Measurements from ENCODE around the gene EPN2. TPM values are rescaled to one million over a fixed set of nuclear protein-coding genes. Genes with fewer than 3 reads are reported as not detected.

The EPN2 gene
- total RNA-seq, 1 experiment from 2014 or later = 31.3 TPM

- TSS peak; percentile 38 for BruUV-seq (replicated peaks)
- no peaks in the 10 kb centered on the region for H3K9me3 Mint-ChIP-seq (ENCODE audit: low read depth, unreplicated experiment)
- CTCF ChIA-PET = no interaction called here
- H3K4me1 Mint-ChIP-seq (ENCODE audit: low read depth, unreplicated experiment) = no peaks in the 10 kb centered on the region
- no peaks in the 10 kb centered on the region for H3K27me3 Mint-ChIP-seq (ENCODE audit: unreplicated experiment)
- H3K4me3 Mint-ChIP-seq (ENCODE audit: low read depth, unreplicated experiment) = peak overlapping the region; percentile 92
- no peak overlapping the region for H3K27ac Mint-ChIP-seq (ENCODE audit: unreplicated experiment)
- DNase-seq = no peak
- TF ChIP-seq CTCF (IDR thresholded peaks at IDR 0.05; ENCODE audit: unreplicated experiment) = no peak
- intact Hi-C loops (cut with micrococcal nuclease; ENCODE audit: unreplicated experiment) = no loop called here
- peaks cover 42% of the 10 kb centered on the region for H3K36me3 Mint-ChIP-seq (ENCODE audit: insufficient read depth, unreplicated experiment)
Measured at GRCh38 chr17:19379361-19380065, 142.3 kb downstream of the EPN2 start.

DNA sequence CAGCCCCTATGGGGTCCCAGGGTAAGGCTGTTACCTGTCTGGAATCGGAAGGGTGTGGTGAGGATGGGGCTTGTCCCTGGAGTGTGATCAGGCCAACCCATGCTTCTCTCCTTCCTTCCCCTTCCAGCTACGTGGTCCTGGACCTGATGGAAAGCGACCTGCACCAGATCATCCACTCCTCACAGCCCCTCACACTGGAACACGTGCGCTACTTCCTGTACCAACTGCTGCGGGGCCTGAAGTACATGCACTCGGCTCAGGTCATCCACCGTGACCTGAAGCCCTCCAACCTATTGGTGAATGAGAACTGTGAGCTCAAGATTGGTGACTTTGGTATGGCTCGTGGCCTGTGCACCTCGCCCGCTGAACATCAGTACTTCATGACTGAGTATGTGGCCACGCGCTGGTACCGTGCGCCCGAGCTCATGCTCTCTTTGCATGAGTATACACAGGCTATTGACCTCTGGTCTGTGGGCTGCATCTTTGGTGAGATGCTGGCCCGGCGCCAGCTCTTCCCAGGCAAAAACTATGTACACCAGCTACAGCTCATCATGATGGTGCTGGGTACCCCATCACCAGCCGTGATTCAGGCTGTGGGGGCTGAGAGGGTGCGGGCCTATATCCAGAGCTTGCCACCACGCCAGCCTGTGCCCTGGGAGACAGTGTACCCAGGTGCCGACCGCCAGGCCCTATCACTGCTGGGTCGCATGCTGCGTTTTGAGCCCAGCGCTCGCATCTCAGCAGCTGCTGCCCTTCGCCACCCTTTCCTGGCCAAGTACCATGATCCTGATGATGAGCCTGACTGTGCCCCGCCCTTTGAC, 143.5 kb downstream of the EPN2 start:
- no peaks in the 10 kb centered on the region for H3K27me3 Mint-ChIP-seq (ENCODE audit: unreplicated experiment)
- peaks cover 42% of the 10 kb centered on the region for H3K36me3 Mint-ChIP-seq (ENCODE audit: insufficient read depth, unreplicated experiment)
- no peak overlapping the region for H3K27ac Mint-ChIP-seq (ENCODE audit: unreplicated experiment)
- intact Hi-C loops (cut with micrococcal nuclease; ENCODE audit: unreplicated experiment) = no loop called here
- BruUV-seq (replicated peaks) = no TSS peak
- DNase-seq = no peak
- CTCF ChIA-PET = no interaction called here
- no peaks in the 10 kb centered on the region for H3K4me1 Mint-ChIP-seq (ENCODE audit: low read depth, unreplicated experiment)
- no peaks in the 10 kb centered on the region for H3K9me3 Mint-ChIP-seq (ENCODE audit: low read depth, unreplicated experiment)
- TF ChIP-seq CTCF (IDR thresholded peaks at IDR 0.05; ENCODE audit: unreplicated experiment) = no peak
- no peak overlapping the region for H3K4me3 Mint-ChIP-seq (ENCODE audit: low read depth, unreplicated experiment)

- no TSS peak for BruUV-seq (replicated peaks)
- CTCF ChIA-PET = no interaction called here
- Mint-ChIP-seq H3K36me3 (ENCODE audit: insufficient read depth, unreplicated experiment) (peaks cover 42% of the 10 kb centered on the region), H3K4me3 (ENCODE audit: low read depth, unreplicated experiment) (no peak overlapping the region), H3K4me1 (ENCODE audit: low read depth, unreplicated experiment) (no peaks in the 10 kb centered on the region), H3K27me3 (ENCODE audit: unreplicated experiment) (no peaks in the 10 kb centered on the region), H3K27ac (ENCODE audit: unreplicated experiment) (no peak overlapping the region), H3K9me3 (ENCODE audit: low read depth, unreplicated experiment) (no peaks in the 10 kb centered on the region)
- no peak for DNase-seq
- no peak for TF ChIP-seq CTCF (IDR thresholded peaks at IDR 0.05; ENCODE audit: unreplicated experiment)
- intact Hi-C loops (cut with micrococcal nuclease; ENCODE audit: unreplicated experiment) = no loop called here
Measured at GRCh38 chr17:19381361-19381740, 144.2 kb downstream of the EPN2 start.

DNA sequence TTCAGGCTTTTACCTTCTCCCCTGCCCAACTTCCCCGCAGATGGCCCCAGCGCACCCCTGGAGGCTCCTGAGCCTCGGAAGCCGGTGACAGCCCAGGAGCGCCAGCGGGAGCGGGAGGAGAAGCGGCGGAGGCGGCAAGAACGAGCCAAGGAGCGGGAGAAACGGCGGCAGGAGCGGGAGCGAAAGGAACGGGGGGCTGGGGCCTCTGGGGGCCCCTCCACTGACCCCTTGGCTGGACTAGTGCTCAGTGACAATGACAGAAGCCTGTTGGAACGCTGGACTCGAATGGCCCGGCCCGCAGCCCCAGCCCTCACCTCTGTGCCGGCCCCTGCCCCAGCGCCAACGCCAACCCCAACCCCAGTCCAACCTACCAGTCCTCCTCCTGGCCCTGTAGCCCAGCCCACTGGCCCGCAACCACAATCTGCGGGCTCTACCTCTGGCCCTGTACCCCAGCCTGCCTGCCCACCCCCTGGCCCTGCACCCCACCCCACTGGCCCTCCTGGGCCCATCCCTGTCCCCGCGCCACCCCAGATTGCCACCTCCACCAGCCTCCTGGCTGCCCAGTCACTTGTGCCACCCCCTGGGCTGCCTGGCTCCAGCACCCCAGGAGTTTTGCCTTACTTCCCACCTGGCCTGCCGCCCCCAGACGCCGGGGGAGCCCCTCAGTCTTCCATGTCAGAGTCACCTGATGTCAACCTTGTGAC, 144.7 kb downstream of the EPN2 start:
- no peaks in the 10 kb centered on the region for H3K9me3 Mint-ChIP-seq (ENCODE audit: low read depth, unreplicated experiment)
- no peak for DNase-seq
- no peaks in the 10 kb centered on the region for H3K27me3 Mint-ChIP-seq (ENCODE audit: unreplicated experiment)
- no peak overlapping the region for H3K27ac Mint-ChIP-seq (ENCODE audit: unreplicated experiment)
- TF ChIP-seq CTCF (IDR thresholded peaks at IDR 0.05; ENCODE audit: unreplicated experiment) = no peak
- no peaks in the 10 kb centered on the region for H3K4me1 Mint-ChIP-seq (ENCODE audit: low read depth, unreplicated experiment)
- H3K4me3 Mint-ChIP-seq (ENCODE audit: low read depth, unreplicated experiment) = no peak overlapping the region
- intact Hi-C loops (cut with micrococcal nuclease; ENCODE audit: unreplicated experiment) = no loop called here
- BruUV-seq (replicated peaks) = no TSS peak
- H3K36me3 Mint-ChIP-seq (ENCODE audit: insufficient read depth, unreplicated experiment) = peaks cover 40% of the 10 kb centered on the region
- CTCF ChIA-PET = no interaction called here

Data from Calu3 (cell line).